H54 (cell line): ENCODE data around the gene TRIM73.
"Not testable (repeated sequence)": the region's sequence is repeated elsewhere in the genome, so short reads cannot be mapped to it uniquely, and the experiment has no call there.

Source experiments
- DNase-seq: peaks from one replicate; pipeline ENCODE4 v3.0.0; 2011; ENCODE audit warnings: low spot score, mixed read lengths; ENCODE audit not compliant: insufficient read length
- FAIRE-seq: peaks from 3 replicates; lab custom pipeline; 2011; peaks lifted over from hg19 to GRCh38; lab: Jason Lieb, UNC
- POLR2A ChIP-seq: IDR thresholded peaks from 2 replicates; pipeline ENCODE4 v1.6.1; 2011; ENCODE audit warnings: low read depth, mild to moderate bottlenecking, low read length

TRIM73 gene

GRCh38 chr7:75414708-75415427, 19.4 kb downstream of the TRIM73 start:
- not testable (repeated sequence) for FAIRE-seq

GRCh38 chr7:75415428-75415817, 20.0 kb downstream of the TRIM73 start:
- DNase-seq, FAIRE-seq: not testable (repeated sequence)

More at GRCh38 chr7:75414708-75415427, 19.4 kb downstream of the TRIM73 start:
- not testable (repeated sequence) for DNase-seq

DNA sequence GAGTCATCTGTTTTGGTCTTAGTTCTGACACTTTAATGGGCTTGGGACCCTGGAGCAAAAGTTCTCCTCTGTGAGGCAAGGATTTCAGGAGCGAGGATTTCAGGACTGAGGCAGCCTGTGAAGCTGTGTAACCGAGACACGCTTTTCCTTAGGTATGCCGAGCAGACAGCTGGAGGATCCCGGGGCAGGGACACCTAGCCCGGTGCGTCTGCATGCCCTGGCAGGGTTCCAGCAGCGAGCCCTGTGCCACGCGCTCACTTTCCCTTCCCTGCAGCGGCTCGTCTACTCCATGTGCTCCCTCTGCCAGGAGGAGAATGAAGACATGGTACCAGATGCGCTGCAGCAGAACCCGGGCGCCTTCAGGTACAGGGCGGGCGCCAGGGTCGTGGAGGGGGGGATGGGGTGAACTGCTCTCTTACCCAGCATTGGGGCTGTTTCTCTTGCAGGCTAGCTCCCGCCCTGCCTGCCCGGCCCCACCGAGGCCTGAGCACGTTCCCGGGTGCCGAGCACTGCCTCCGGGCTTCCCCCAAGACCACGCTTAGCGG, 20.5 kb downstream of the TRIM73 start:
- not testable (repeated sequence) for DNase-seq, FAIRE-seq

DNA sequence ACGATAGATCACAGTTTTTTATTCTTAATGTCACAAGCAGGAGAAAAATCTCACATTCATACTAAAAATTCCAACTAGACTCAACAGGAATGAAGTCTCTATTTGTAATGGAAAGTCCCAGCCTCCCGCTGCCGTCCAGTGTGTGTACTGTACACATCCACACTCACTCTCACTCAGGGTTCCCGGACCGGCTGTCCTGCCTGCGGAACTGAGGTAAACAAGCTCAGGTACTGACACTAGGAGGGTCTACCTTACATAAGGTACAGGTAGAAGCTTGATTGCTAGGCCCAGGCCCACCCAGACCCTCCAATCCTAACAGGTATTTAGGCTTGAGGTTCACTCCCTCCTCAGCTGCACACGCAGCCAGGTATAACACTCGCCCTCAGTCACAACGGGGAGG, 21.4 kb downstream of the TRIM73 start:
- not testable (repeated sequence) for FAIRE-seq, DNase-seq

- DNase-seq, result not testable (repeated sequence)
Measured at GRCh38 chr7:75418292-75418858, 22.9 kb downstream of the TRIM73 start.

GRCh38 chr7:75419210-75419609, 23.8 kb downstream of the TRIM73 start:
- DNase-seq, FAIRE-seq: not testable (repeated sequence)

More at GRCh38 chr7:75418292-75418858, 22.9 kb downstream of the TRIM73 start:
- FAIRE-seq, result not testable (repeated sequence)

DNA sequence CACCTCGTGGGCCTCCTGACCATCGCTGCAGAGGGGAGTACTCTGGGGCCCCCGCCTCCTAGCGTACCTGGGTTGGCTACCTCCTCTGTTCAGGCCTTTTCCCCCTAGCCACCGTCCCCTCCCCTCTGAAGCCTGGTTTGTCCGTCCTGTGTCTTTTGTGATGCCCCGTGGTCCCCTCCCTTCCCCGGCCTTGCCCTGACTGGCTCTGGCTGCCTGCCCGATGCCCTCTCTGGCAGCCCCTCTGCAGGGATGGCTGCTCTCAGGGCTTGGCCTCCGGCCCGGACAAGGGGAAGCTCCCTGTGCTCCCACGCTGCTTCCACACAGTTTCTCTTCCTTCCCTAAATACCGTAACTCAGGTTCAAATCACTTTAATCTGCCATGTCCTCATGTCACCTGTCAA, 24.3 kb downstream of the TRIM73 start:
- not testable (repeated sequence) for DNase-seq, FAIRE-seq

DNA sequence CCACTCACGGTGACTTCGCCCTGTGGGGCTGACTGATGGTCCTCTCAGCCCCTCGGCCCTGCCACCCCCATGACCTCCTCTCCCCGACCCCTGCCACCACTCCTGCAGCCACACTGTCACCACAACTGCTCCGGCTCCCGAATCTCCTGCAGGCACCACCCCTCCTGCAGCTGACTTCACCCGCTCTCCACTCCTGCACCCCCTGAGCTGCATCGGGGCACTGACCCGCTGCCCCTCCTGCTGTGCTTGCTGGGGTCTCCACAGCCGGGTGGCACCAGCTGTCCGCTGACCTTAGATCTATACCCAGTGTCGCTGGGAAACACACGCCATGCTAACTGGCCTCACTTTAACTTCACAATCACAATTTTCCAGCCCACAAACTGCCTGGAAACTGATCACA, 24.7 kb downstream of the TRIM73 start:
- FAIRE-seq, DNase-seq: not testable (repeated sequence)

- not testable (repeated sequence) for DNase-seq, FAIRE-seq
Measured at GRCh38 chr7:75421798-75422710, 26.6 kb downstream of the TRIM73 start.

DNA sequence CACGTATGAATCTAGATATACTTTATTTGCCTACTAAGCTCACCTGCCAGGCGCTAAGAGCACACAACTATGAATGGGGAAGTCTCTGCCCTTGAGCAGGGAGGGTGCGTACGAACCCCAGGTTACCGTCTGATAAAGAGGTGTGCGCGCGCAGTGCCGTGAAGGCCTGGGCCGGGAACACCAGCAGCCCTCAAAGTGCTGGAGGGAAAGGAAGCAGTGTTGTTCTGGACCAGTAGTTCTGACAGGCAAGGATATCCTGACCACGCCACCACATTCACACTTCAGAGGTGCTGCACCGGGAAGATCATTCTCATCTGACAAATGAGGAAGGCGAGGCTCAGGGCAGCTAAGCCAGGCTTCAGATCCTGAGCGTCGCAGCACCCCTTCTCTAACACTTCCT, 28.1 kb downstream of the TRIM73 start:
- not testable (repeated sequence) for DNase-seq, FAIRE-seq

- FAIRE-seq, DNase-seq: not testable (repeated sequence)
Measured at GRCh38 chr7:75439000-75439399, 43.6 kb downstream of the TRIM73 start.

- not testable (repeated sequence) for DNase-seq, FAIRE-seq
Measured at GRCh38 chr7:75442101-75442464, 46.7 kb downstream of the TRIM73 start.

GRCh38 chr7:75442465-75443111, 47.2 kb downstream of the TRIM73 start:
- peak; percentile 46 for TF ChIP-seq POLR2A
- not testable (repeated sequence) for FAIRE-seq, DNase-seq

DNA sequence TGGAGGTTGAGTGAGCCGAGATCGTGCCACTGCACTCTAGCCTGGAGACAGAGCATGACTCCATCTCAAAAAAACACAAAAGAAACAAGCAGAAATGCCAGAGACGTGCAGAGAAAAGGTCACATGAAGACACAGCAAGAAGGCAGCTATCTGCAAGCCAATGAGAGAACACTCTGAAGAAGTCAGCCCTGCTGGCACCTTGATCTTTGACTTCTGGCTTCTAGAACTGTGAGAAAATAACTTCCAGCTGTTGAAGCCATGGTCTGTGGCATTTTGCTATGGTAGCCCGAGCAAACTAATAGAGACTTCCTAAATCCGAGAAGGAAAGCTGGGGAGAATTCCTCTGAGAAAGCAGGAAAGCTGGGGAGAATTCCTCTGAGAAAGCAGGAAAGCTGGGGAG, 54.5 kb downstream of the TRIM73 start:
- FAIRE-seq, DNase-seq: not testable (repeated sequence)

GRCh38 chr7:75452494-75452955, 57.1 kb downstream of the TRIM73 start:
- FAIRE-seq, DNase-seq: not testable (repeated sequence)
